Stimulated activated CD8-positive, alpha-beta memory T cell treated with anti-CD3 and anti-CD28 coated beads, Interleukin-12 subunit alpha, Interleukin-12 subunit beta, amount 100 ng/mL, for 24 hours (primary cell): ENCODE measurements around the gene HMCN1.
"Not testable (repeated sequence)": the region's sequence is repeated elsewhere in the genome, so short reads cannot be mapped to it uniquely, and the experiment has no call there.

Source experiments
- DNase-seq: peaks from one replicate; pipeline ENCODE4 v3.0.0-alpha.2; 2020; ENCODE audit errors: extremely low read depth

Gene HMCN1

GRCh38 chr1:186202271-186202764 is 468.1 kb downstream of the HMCN1 start:
- no peak for DNase-seq

- DNase-seq, result no peak
Measured at GRCh38 chr1:186202776-186203175, 468.6 kb downstream of the HMCN1 start.

- DNase-seq, result no peak
Measured at GRCh38 chr1:186206048-186206570, 471.9 kb downstream of the HMCN1 start.

- DNase-seq, result no peak
Measured at GRCh38 chr1:186207391-186208085, 473.3 kb downstream of the HMCN1 start.

GRCh38 chr1:186208405-186209129 is 474.4 kb downstream of the HMCN1 start:
- no peak for DNase-seq

GRCh38 chr1:186210258-186210657 is 476.1 kb downstream of the HMCN1 start:
- DNase-seq, result no peak

- DNase-seq, result not testable (repeated sequence)
Measured at GRCh38 chr1:186211583-186211982, 477.4 kb downstream of the HMCN1 start.

- DNase-seq, result no peak
Measured at GRCh38 chr1:186212568-186213224, 478.5 kb downstream of the HMCN1 start.

- DNase-seq, result no peak
Measured at GRCh38 chr1:186213225-186213607, 479.0 kb downstream of the HMCN1 start.

GRCh38 chr1:186214791-186215190 is 480.6 kb downstream of the HMCN1 start:
- no peak for DNase-seq

- DNase-seq, result no peak
Measured at GRCh38 chr1:186215636-186216035, 481.4 kb downstream of the HMCN1 start.

- no peak for DNase-seq
Measured at GRCh38 chr1:186218654-186219352, 484.6 kb downstream of the HMCN1 start.

GRCh38 chr1:186220067-186220466 is 485.9 kb downstream of the HMCN1 start:
- no peak for DNase-seq

- DNase-seq, result no peak
Measured at GRCh38 chr1:186220911-186221310, 486.7 kb downstream of the HMCN1 start.

- no peak for DNase-seq
Measured at GRCh38 chr1:186225096-186225495, 490.9 kb downstream of the HMCN1 start.

GRCh38 chr1:186228749-186229148 is 494.6 kb downstream of the HMCN1 start:
- DNase-seq, result no peak

- no peak for DNase-seq
Measured at GRCh38 chr1:186231861-186232436, 497.8 kb downstream of the HMCN1 start.

GRCh38 chr1:186234976-186235686 is 500.9 kb downstream of the HMCN1 start:
- no peak for DNase-seq

GRCh38 chr1:186235696-186236095 is 501.5 kb downstream of the HMCN1 start:
- DNase-seq, result no peak

GRCh38 chr1:186236921-186237320 is 502.7 kb downstream of the HMCN1 start:
- no peak for DNase-seq

GRCh38 chr1:186239171-186239570 is 505.0 kb downstream of the HMCN1 start:
- no peak for DNase-seq
